ENCODE results near the gene KDM6A. TPM values are rescaled to one million over a fixed set of nuclear protein-coding genes. Genes with fewer than 3 reads are reported as not detected.
"Not testable (repeated sequence)": the region's sequence is repeated elsewhere in the genome, so short reads cannot be mapped to it uniquely, and the experiment has no call there.

KDM6A gene
- total RNA-seq, 1 experiment from 2014 or later: 45.0 TPM

GRCh38 chrX:45035071-45035470 lies 162.1 kb downstream of the KDM6A start:
- TF ChIP-seq MAX (CRISPR knock-in tag; IDR thresholded peaks at IDR 0.05) (no peak), ETV6 (CRISPR knock-in tag; IDR thresholded peaks at IDR 0.05) (no peak), ZNF416 (CRISPR knock-in tag; IDR thresholded peaks at IDR 0.05) (no peak), ATF6 (CRISPR knock-in tag; IDR thresholded peaks at IDR 0.05) (no peak), ZNF671 (CRISPR knock-in tag; IDR thresholded peaks at IDR 0.05) (no peak), MLX (CRISPR knock-in tag; IDR thresholded peaks at IDR 0.05) (no peak)
- Mint-ChIP-seq H3K9me3 (no peaks in the 10 kb centered on the region), H3K36me3 (peaks cover 31% of the 10 kb centered on the region), H3K4me1 (peaks cover 27% of the 10 kb centered on the region), H3K27me3 (ENCODE audit: low read depth) (no peaks in the 10 kb centered on the region), H3K4me3 (no peak overlapping the region), H3K27ac (no peak overlapping the region)
- POLR2A ChIA-PET: no interaction called here
- ATAC-seq: no peak
- DNase-seq (ENCODE audit: low spot score): no peak
- CTCF ChIA-PET: no interaction called here

GRCh38 chrX:45036161-45036560 lies 163.2 kb downstream of the KDM6A start:
- Mint-ChIP-seq H3K9me3 (no peaks in the 10 kb centered on the region), H3K36me3 (peaks cover 31% of the 10 kb centered on the region), H3K27me3 (ENCODE audit: low read depth) (no peaks in the 10 kb centered on the region), H3K27ac (no peak overlapping the region), H3K4me1 (peaks cover 18% of the 10 kb centered on the region), H3K4me3 (no peak overlapping the region)
- ATAC-seq (no peak), DNase-seq (ENCODE audit: low spot score) (no peak)
- TF ChIP-seq ESRRA (CRISPR knock-in tag; IDR thresholded peaks at IDR 0.05; ENCODE audit: borderline replicate concordance) (no peak), STAT6 (CRISPR knock-in tag; conservative IDR thresholded peaks at IDR 0.05; ENCODE audit: low read depth) (no peak), PREB (CRISPR knock-in tag; IDR thresholded peaks at IDR 0.05; ENCODE audit: borderline replicate concordance) (no peak), RELA (CRISPR knock-in tag; IDR thresholded peaks at IDR 0.05; ENCODE audit: borderline replicate concordance) (no peak), MLX (CRISPR knock-in tag; IDR thresholded peaks at IDR 0.05) (no peak), E2F4 (CRISPR knock-in tag; IDR thresholded peaks at IDR 0.05; ENCODE audit: borderline replicate concordance, low read depth) (no peak), FOXJ3 (CRISPR knock-in tag; IDR thresholded peaks at IDR 0.05; ENCODE audit: borderline replicate concordance) (no peak), HMGXB4 (CRISPR knock-in tag; IDR thresholded peaks at IDR 0.05) (no peak), NR2C2 (CRISPR knock-in tag; IDR thresholded peaks at IDR 0.05) (no peak), NR3C1 (CRISPR knock-in tag; conservative IDR thresholded peaks at IDR 0.05; ENCODE audit: low read depth) (no peak)
- ChIA-PET POLR2A (no interaction called here), CTCF (no interaction called here)

- H3K4me3 Mint-ChIP-seq; DNase-seq (ENCODE audit: low spot score); POLR2A ChIA-PET; H3K9me3 Mint-ChIP-seq; H3K4me1 Mint-ChIP-seq; H3K27me3 Mint-ChIP-seq (ENCODE audit: low read depth); ATAC-seq; CTCF ChIA-PET; H3K27ac Mint-ChIP-seq: not testable (repeated sequence)
- peaks cover 27% of the 10 kb centered on the region for H3K36me3 Mint-ChIP-seq
These were observed 167.1 kb downstream of the KDM6A start for GRCh38 chrX:45040137-45040536.

Measured in WTC11 (cell line).